B cell (primary cell): ENCODE data around the gene NOSIP.

Source experiments
- CTCF ChIP-seq: fragments of 200-600 bp; IDR thresholded peaks from one replicate; pipeline ENCODE4 v1.8.0; 2022; ENCODE audit warnings: antibody characterized with exemption, mild to moderate bottlenecking
- EZH2 ChIP-seq: IDR thresholded peaks from 2 replicates; pipeline ENCODE4 v1.6.1; 2012; ENCODE audit warnings: borderline replicate concordance, low read depth, mild to moderate bottlenecking, moderate library complexity, low read length; ENCODE audit not compliant: insufficient read depth, poor library complexity, severe bottlenecking

- TF ChIP-seq CTCF (no peak), EZH2 (no peak)
Measured at GRCh38 chr19:49581007-49581508, 702 bp upstream of the NOSIP start, which contains the start of gene PRRG2.
